NCI-H345 treated with DMSO at 0.1 percent for 48 hours (cell line): ENCODE data around the gene PRPSAP2.
"Not testable (repeated sequence)": the region's sequence is repeated elsewhere in the genome, so short reads cannot be mapped to it uniquely, and the experiment has no call there.

ENCODE experiments used
- DNase-seq: peaks from one replicate; lab custom pipeline; 2025; ENCODE audit not compliant: unreplicated experiment; lab: John Stamatoyannopoulos, UW

PRPSAP2 gene

GRCh38 chr17:18937981-18938691, 80.2 kb downstream of the PRPSAP2 start:
- no peak for DNase-seq

DNA sequence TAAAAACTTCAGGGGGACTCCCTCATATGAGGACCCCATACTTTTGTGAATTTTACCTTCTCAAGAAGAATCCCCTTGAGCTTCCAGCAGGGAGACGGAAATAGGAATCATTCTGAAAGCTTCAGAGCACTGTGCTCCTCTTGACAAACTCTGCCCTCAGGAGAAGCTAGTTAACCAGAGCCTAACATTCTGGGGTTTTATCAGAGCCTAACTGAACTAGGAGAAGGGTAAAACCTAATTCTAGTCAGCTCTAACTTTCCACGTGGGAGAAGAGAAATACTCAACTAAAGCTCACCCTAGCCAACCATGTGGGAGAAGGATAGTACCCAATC, 80.7 kb downstream of the PRPSAP2 start:
- no peak for DNase-seq

- DNase-seq = no peak
These were observed 86.7 kb downstream of the PRPSAP2 start for GRCh38 chr17:18944646-18945045.

DNA sequence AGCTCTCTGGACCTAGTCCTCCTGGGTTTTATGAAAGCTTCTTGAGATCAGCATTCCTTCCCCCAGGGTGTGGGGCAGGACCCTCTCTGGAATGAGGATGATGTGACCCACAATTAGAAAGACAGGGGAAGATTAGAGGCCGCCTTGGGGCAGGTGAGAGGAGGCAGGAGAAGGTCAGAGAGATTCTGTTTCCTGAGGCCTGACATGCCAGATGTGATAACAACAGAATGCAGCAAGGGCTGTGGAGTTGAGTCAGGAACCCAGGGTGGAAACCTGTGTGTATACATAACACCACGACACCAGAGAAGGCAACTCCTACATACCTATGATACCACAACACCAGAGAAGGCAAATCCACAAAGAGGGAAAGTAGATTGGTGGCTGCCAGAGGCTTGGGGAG, 88.6 kb downstream of the PRPSAP2 start:
- DNase-seq = no peak

DNA sequence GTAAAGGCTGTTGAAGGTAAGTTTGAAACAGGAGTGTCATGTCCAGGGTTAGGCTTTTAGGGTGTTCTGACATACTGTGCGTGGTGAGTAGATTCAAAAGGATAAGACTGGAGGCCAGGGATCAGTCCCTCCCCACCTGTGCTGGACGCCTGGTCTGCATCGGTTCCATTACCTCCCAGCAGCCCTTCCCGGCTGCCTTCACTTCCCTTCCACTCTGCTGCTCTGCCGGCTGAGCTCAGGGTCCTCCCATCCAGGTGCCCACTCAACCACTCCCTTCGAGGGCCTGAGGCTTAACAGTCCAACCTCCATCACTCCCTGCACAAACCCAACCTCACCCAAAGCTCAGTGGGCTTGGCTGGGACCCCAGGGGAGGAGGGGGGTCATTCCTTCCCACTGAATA, 89.9 kb downstream of the PRPSAP2 start:
- DNase-seq = no peak

DNA sequence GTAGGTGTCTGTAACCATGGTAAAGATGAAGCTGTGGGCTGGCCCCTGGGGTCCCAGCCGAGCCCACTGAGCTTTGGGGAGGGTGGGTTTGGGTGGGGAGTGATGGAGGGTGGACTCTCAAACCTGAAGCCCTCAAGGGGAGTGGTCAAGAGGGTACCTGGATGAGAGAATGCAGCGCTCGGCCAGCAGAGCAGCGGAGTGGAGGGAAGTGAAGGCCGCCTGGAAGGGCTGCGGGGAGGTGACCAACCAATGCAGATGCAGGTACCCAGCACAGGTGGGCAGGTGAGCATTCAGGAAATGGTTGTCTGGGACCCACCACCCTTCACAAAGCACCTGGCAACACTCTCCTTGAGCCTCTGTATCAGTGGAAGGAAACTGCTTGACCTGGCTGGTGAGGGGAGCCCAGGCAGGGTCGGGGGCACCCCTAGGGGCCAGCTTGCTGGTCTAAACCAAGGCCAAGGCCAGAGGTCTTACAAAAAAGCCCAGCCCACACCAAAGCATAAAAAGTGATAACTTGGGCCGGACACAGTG, 90.6 kb downstream of the PRPSAP2 start:
- no peak for DNase-seq

GRCh38 chr17:18949566-18949965, 91.6 kb downstream of the PRPSAP2 start:
- DNase-seq = no peak

DNA sequence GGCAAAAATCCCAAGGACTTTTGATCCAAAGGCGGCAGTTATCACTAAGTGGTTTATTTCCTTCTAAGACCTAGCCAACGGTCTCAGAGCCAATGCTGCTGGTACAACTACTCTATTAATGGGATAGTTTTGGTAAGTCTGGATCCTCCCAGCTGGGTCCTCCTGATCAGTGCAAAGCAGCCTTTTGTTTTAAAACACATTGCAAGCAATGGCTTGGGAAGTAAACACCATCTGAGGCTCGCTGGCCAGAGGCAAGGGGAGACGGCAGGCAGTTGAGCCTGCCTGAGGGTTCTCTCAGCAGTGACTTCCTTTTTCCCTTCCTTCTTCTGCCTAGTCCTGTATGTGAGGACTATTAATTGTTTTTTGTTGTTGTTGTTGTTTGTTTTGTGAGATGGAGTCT, 92.4 kb downstream of the PRPSAP2 start:
- DNase-seq = no peak

DNA sequence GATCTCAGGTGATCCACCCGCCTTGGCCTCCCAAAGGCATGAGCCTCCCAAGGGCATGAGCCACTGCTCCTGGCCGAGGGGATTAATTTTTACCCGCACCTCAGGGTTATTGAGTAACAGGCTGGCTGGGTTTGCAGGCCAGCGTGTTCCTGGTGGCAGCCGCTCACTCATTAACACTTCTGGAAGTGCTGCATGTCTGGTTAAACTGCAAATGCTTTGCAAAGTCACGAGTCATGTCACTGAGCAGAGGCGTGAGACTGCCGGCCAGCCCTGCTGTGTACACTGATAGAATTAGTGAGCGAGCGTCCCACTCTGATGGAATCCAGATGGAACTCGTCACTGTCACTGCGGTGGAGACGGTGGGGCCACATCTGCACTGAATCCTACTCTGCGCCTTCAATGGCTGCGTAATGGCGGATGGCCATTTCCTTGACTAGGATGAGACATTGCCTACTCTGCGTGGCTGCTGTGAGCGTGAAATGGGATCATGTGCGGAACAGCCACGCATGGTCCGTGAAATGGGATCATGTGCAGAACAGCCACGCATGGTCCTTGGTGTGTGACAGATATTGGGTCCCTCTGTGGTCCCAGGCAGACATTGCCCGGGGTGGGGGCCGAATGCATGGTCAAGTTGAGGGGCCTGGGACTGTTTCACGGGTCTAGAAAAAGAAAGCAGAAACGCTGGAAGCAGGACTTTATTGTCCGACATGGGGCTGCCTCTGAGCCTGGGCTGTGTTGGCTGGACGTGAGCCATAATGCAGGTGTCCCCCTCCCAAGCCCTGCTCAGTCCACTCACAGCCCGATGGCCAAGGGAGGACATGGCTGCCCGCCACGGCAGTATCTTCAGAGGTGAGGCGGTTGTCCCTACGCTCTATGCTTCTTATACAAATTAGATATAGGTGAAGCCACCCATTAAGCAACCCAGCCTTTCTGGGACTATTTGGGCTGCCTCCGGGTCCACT, 93.3 kb downstream of the PRPSAP2 start:
- no peak for DNase-seq

GRCh38 chr17:18951941-18952842, 94.3 kb downstream of the PRPSAP2 start, which contains the start of gene SLC5A10:
SLC5A10 (plus strand) TSS chr17:18952165; CDS start chr17:18952206, 41 bp downstream.
- no peak for DNase-seq

GRCh38 chr17:18953231-18953728, 95.3 kb downstream of the PRPSAP2 start:
- DNase-seq = no peak

GRCh38 chr17:18954321-18954720, 96.4 kb downstream of the PRPSAP2 start:
- no peak for DNase-seq

- no peak for DNase-seq
These were observed 97.1 kb downstream of the PRPSAP2 start for GRCh38 chr17:18955009-18955408.

- not testable (repeated sequence) for DNase-seq
These were observed 98.1 kb downstream of the PRPSAP2 start for GRCh38 chr17:18956021-18956420.

- no peak for DNase-seq
These were observed 98.7 kb downstream of the PRPSAP2 start for GRCh38 chr17:18956581-18956980.

DNA sequence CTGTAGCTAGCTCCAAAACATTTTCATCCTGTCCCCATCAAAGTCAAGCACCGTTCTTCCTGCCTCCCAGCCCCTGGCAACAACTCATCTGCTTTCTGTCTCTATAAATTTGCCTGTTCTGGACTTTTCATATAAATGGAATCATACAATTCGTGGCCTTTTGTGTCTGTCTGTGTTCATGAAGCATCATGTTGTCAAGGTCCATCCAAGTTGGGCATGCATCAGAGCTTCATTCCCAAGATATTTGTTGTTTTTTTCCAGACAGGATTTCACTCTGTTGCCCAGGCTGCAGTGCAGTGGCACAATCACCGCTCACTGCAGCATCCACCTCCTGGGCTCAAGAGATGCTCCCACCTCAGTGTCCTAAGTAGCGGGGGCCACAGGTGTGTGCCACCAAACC, 99.9 kb downstream of the PRPSAP2 start:
- DNase-seq = no peak

- DNase-seq = no peak
These were observed 100.7 kb downstream of the PRPSAP2 start for GRCh38 chr17:18958611-18959010.

GRCh38 chr17:18959071-18959844, 101.3 kb downstream of the PRPSAP2 start:
- no peak for DNase-seq

GRCh38 chr17:18959845-18960240, 101.9 kb downstream of the PRPSAP2 start:
- no peak for DNase-seq

DNA sequence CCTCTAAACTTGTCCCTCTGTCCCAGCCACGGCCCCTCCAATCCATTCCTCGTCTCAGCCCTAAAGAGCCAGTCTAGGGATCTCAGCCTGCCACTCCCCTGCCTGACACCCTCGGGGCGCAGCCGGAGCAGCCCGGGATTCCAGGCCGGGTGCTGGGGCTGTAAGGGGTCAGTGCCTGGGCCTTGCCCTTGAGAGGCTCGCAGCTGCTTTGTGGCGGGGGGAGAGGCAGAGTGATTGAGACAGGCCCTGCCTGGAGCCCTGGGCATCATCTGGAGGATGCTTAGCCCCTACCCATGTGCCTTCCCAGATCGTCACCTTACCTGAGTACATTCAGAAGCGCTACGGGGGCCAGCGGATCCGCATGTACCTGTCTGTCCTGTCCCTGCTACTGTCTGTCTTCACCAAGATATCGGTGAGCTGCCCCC, 102.3 kb downstream of the PRPSAP2 start:
- DNase-seq = no peak
